Measurements from ENCODE around the gene CRISPLD2.

The CRISPLD2 gene

GRCh38 chr16:84919269-84919668, 99.5 kb downstream of the CRISPLD2 start:
- TF ChIP-seq CTCF (IDR thresholded peaks at IDR 0.05; ENCODE audit: low read depth, low read length), result no peak
- DNase-seq (ENCODE audit: low read depth in 2 of 2), result no peak
- H3K4me3 ChIP-seq (replicated peaks in 1 of 2; ENCODE audit: low read depth in 2 of 2, low read length in 2 of 2), result no peak overlapping the region

GRCh38 chr16:84919708-84920107, 99.9 kb downstream of the CRISPLD2 start:
- no peak overlapping the region for H3K4me3 ChIP-seq (replicated peaks in 1 of 2; ENCODE audit: low read depth in 2 of 2, low read length in 2 of 2)
- DNase-seq (ENCODE audit: low read depth in 2 of 2), result no peak
- no peak for TF ChIP-seq CTCF (IDR thresholded peaks at IDR 0.05; ENCODE audit: low read depth, low read length)

- TF ChIP-seq CTCF (IDR thresholded peaks at IDR 0.05; ENCODE audit: low read depth, low read length), result no peak
- DNase-seq (ENCODE audit: low read depth in 2 of 2), result no peak
- H3K4me3 ChIP-seq (replicated peaks in 1 of 2; ENCODE audit: low read depth in 2 of 2, low read length in 2 of 2), result no peak overlapping the region
These were observed 100.5 kb downstream of the CRISPLD2 start for GRCh38 chr16:84920333-84920732.

GRCh38 chr16:84922351-84923120, 102.8 kb downstream of the CRISPLD2 start:
- no peak overlapping the region for H3K4me3 ChIP-seq (replicated peaks in 1 of 2; ENCODE audit: low read depth in 2 of 2, low read length in 2 of 2)
- no peak for TF ChIP-seq CTCF (IDR thresholded peaks at IDR 0.05; ENCODE audit: low read depth, low read length)
- DNase-seq (ENCODE audit: low read depth in 2 of 2), result peak; percentile 27 to 51

GRCh38 chr16:84924331-84925091, 104.7 kb downstream of the CRISPLD2 start:
- peak in 1 of 2 donors; percentile 50 for DNase-seq (ENCODE audit: low read depth in 2 of 2)
- no peak for TF ChIP-seq CTCF (IDR thresholded peaks at IDR 0.05; ENCODE audit: low read depth, low read length)
- no peak overlapping the region for H3K4me3 ChIP-seq (replicated peaks in 1 of 2; ENCODE audit: low read depth in 2 of 2, low read length in 2 of 2)

GRCh38 chr16:84925092-84925772, 105.4 kb downstream of the CRISPLD2 start:
- peak; percentile 33 to 38 for DNase-seq (ENCODE audit: low read depth in 2 of 2)
- H3K4me3 ChIP-seq (replicated peaks in 1 of 2; ENCODE audit: low read depth in 2 of 2, low read length in 2 of 2), result no peak overlapping the region
- TF ChIP-seq CTCF (IDR thresholded peaks at IDR 0.05; ENCODE audit: low read depth, low read length), result peak; percentile 86
